Tibial artery (tissue), 4 donors: ENCODE results near the gene SH3RF3.

Source experiments
- DNase-seq, 2 donors: peaks; one replicate each; pipeline ENCODE4 v3.0.0-alpha.2; 2019
- H3K27ac ChIP-seq, 2 donors: fragments of 200-600 bp; sonication (generic) in 1 of 2; 1 replicate in 1 of 2; 2 replicates in 1 of 2; pipeline ENCODE4 v1.5.1; 2018 to 2019; ENCODE audit warnings: mild to moderate bottlenecking in 1 of 2
- H3K27me3 ChIP-seq, 2 donors: fragments of 200-600 bp; sonication (generic) in 1 of 2; one replicate each; pipeline versions ENCODE4 v1.5.1 to v1.6.0; 2016 to 2019
- H3K36me3 ChIP-seq, 3 donors: fragments of 200-600 bp; sonication (generic) in 2 of 3; one replicate each; pipeline ENCODE4 v1.5.1; 2016 to 2019; ENCODE audit warnings: mild to moderate bottlenecking in 2 of 3
- H3K4me1 ChIP-seq, 4 donors: fragments of 200-600 bp; sonication (generic) in 2 of 4; 1 replicate in 3 of 4; 2 replicates in 1 of 4; pipeline ENCODE4 v1.5.1; 2016 to 2019
- H3K4me3 ChIP-seq, 2 donors: fragments of 200-600 bp; sonication (generic) in 1 of 2; 1 replicate in 1 of 2; 2 replicates in 1 of 2; pipeline ENCODE4 v1.5.1; 2018 to 2019; ENCODE audit warnings: mild to moderate bottlenecking in 2 of 2
- H3K9me3 ChIP-seq, 3 donors: fragments of 200-600 bp; sonication (generic) in 1 of 3; one replicate each; pipeline ENCODE4 v1.5.1; 2016 to 2019
- intact Hi-C: fragments of 100-400 bp; cut with DNase I; formaldehyde crosslinking; loops from one replicate; pipeline ENCODE4 v1.15.0; 2023; ENCODE audit warnings: low total_unique reads
- TF ChIP-seq, protein P1 (sequence below), 2 experiments: fragments of 200-600 bp in 1 of 2; fragments of 450-650 bp in 1 of 2; IDR thresholded peaks; one replicate each; pipeline ENCODE4 v1.5.1; 2017 to 2019; ENCODE audit warnings: antibody characterized with exemption in 2 of 2, mild to moderate bottlenecking in 1 of 2, moderate library complexity in 1 of 2

SH3RF3 gene

GRCh38 chr2:109246616-109247015, 117.6 kb downstream of the SH3RF3 start:
- Histone ChIP-seq H3K36me3 (no peaks in the 10 kb centered on the region), H3K4me3 (no peak overlapping the region), H3K9me3 (no peaks in the 10 kb centered on the region), H3K27ac (no peak overlapping the region), H3K4me1 (peaks cover 22 to 72% (median 47%) of the 10 kb centered on the region in 4 donors), H3K27me3 (no peaks in the 10 kb centered on the region)
- TF ChIP-seq, protein P1, sequence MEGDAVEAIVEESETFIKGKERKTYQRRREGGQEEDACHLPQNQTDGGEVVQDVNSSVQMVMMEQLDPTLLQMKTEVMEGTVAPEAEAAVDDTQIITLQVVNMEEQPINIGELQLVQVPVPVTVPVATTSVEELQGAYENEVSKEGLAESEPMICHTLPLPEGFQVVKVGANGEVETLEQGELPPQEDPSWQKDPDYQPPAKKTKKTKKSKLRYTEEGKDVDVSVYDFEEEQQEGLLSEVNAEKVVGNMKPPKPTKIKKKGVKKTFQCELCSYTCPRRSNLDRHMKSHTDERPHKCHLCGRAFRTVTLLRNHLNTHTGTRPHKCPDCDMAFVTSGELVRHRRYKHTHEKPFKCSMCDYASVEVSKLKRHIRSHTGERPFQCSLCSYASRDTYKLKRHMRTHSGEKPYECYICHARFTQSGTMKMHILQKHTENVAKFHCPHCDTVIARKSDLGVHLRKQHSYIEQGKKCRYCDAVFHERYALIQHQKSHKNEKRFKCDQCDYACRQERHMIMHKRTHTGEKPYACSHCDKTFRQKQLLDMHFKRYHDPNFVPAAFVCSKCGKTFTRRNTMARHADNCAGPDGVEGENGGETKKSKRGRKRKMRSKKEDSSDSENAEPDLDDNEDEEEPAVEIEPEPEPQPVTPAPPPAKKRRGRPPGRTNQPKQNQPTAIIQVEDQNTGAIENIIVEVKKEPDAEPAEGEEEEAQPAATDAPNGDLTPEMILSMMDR (IDR thresholded peaks at IDR 0.05): no peak
- intact Hi-C loops: loop anchor here (10.0 kb wide), 2 partner anchors 78 to 82 kb away; no protein-coding TSS in a partner anchor
- no peak for DNase-seq

DNA sequence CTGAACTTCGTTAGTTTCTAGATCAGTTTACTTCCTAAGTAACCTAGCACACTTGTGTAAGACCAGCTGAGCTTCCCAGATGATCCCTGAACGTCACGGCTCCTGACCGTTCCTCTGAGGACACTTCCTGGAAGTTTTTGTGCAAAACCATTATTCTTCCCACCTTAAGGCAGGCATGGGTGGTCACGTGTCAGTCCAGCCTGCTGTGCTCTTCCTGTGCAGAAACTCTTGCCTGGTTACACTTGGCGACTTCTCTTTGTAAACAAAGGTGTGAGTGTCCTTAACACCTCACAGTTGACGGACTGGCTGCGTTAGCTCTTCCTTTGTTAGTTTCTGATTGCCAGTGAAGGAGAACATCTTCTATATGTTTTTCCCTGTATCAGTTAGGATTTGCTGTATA, 118.3 kb downstream of the SH3RF3 start:
- TF ChIP-seq, protein P1 (IDR thresholded peaks at IDR 0.05): no peak
- no peak for DNase-seq
- intact Hi-C loops: loop anchor here (10.0 kb wide), 2 partner anchors 77 to 83 kb away; no protein-coding TSS in a partner anchor
- H3K4me1 ChIP-seq: peaks cover 15 to 70% (median 40%) of the 10 kb centered on the region in 4 donors
- no peak overlapping the region for H3K4me3 ChIP-seq
- no peaks in the 10 kb centered on the region for H3K36me3 ChIP-seq
- H3K9me3 ChIP-seq: no peaks in the 10 kb centered on the region
- H3K27me3 ChIP-seq: no peaks in the 10 kb centered on the region
- no peak overlapping the region for H3K27ac ChIP-seq

- Histone ChIP-seq H3K36me3 (no peaks in the 10 kb centered on the region), H3K4me3 (no peak overlapping the region), H3K4me1 (peaks cover 14 to 70% (median 35%) of the 10 kb centered on the region in 4 donors), H3K9me3 (no peaks in the 10 kb centered on the region), H3K27ac (no peak overlapping the region), H3K27me3 (no peaks in the 10 kb centered on the region)
- intact Hi-C loops: loop anchor here (10.0 kb wide), 2 partner anchors 77 to 83 kb away; no protein-coding TSS in a partner anchor
- TF ChIP-seq, protein P1 (IDR thresholded peaks at IDR 0.05): no peak
- DNase-seq: peak in 1 of 2 donors; percentile 53
Observed at GRCh38 chr2:109247812-109248211, 118.8 kb downstream of the SH3RF3 start.

GRCh38 chr2:109248590-109248989, 119.6 kb downstream of the SH3RF3 start:
- H3K9me3 ChIP-seq: no peaks in the 10 kb centered on the region
- no peaks in the 10 kb centered on the region for H3K36me3 ChIP-seq
- DNase-seq: no peak
- peaks cover 9 to 70% (median 28%) of the 10 kb centered on the region in 4 donors for H3K4me1 ChIP-seq
- no peaks in the 10 kb centered on the region for H3K27me3 ChIP-seq
- H3K27ac ChIP-seq: no peak overlapping the region
- TF ChIP-seq, protein P1 (IDR thresholded peaks at IDR 0.05): no peak
- no peak overlapping the region for H3K4me3 ChIP-seq
- intact Hi-C loops: loop anchor here (10.0 kb wide), 2 partner anchors 76 to 84 kb away; no protein-coding TSS in a partner anchor

DNA sequence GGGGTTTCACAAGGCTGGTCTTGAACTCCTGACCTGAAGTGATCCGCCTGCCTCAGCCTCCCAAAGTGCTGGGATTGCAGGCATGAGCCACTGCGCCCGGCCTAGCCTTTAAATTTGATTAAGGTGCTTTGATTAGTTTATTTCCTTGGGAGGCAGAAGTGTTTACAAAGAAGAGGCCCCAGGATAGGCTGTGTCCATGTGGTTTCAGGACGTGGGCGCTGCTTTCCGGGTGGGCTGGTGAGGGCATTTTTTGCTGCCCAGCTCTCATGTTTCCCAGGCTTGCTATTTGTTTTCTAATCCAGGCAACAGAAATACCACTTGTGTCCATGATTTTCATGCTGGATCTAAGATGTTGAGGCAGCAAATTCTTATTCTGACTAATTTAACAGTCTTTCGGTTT, 124.2 kb downstream of the SH3RF3 start:
- Histone ChIP-seq H3K4me1 (peaks cover 0 to 57% (median 8%) of the 10 kb centered on the region in 4 donors), H3K27ac (no peak overlapping the region), H3K36me3 (no peaks in the 10 kb centered on the region), H3K9me3 (no peaks in the 10 kb centered on the region), H3K4me3 (no peak overlapping the region), H3K27me3 (no peaks in the 10 kb centered on the region)
- DNase-seq: no peak
- TF ChIP-seq, protein P1 (IDR thresholded peaks at IDR 0.05): no peak
- intact Hi-C loops: no loop called here
